Esophagus squamous epithelium (tissue), 5 donors: ENCODE measurements around the gene IARS2. TPM values are rescaled to one million over a fixed set of nuclear protein-coding genes. Genes with fewer than 3 reads are reported as not detected.

Source experiments
- DNase-seq: peaks from one replicate; lab custom pipeline; 2025; lab: John Stamatoyannopoulos, UW
- H3K27ac ChIP-seq, 4 donors: fragments of 200-600 bp; sonication (generic); one replicate each; pipeline ENCODE4 v1.5.1; 2016 to 2019; ENCODE audit warnings: mild to moderate bottlenecking in 1 of 4
- H3K27me3 ChIP-seq, 4 donors: fragments of 200-600 bp; sonication (generic); 1 replicate in 3 of 4; 2 replicates in 1 of 4; pipeline versions ENCODE4 v1.5.1 to v1.6.0; 2017 to 2021; ENCODE audit warnings: antibody characterized with exemption in 1 of 4
- H3K36me3 ChIP-seq, 3 donors: fragments of 200-600 bp; sonication (generic); one replicate each; pipeline ENCODE4 v1.5.1; 2016 to 2019
- H3K4me1 ChIP-seq, 3 donors: fragments of 200-600 bp; sonication (generic); one replicate each; pipeline ENCODE4 v1.5.1; 2017 to 2019
- H3K4me3 ChIP-seq, 4 donors: fragments of 200-600 bp; sonication (generic); 1 replicate in 3 of 4; 2 replicates in 1 of 4; pipeline ENCODE4 v1.5.1; 2016 to 2019; ENCODE audit warnings: mild to moderate bottlenecking in 2 of 4, moderate library complexity in 1 of 4
- H3K9me3 ChIP-seq, 3 donors: fragments of 200-600 bp; sonication (generic); one replicate each; pipeline ENCODE4 v1.5.1; 2016 to 2019
- CTCF ChIP-seq, 6 experiments: fragments of 450-650 bp in 4 of 6; fragments of 200-600 bp in 2 of 6; sonication (generic) in 2 of 6; IDR thresholded peaks; one replicate each; pipeline ENCODE4 v1.5.1; 2016 to 2019; ENCODE audit warnings: antibody characterized with exemption in 6 of 6, mild to moderate bottlenecking in 4 of 6, moderate library complexity in 4 of 6
- POLR2A ChIP-seq, 4 donors: fragments of 450-650 bp; IDR thresholded peaks; one replicate each; pipeline ENCODE4 v1.6.1; 2017; ENCODE audit warnings: antibody characterized with exemption in 4 of 4, mild to moderate bottlenecking in 4 of 4, moderate library complexity in 3 of 4
- intact Hi-C: fragments of 100-400 bp; cut with DNase I; formaldehyde crosslinking; loops from one replicate; pipeline ENCODE4 v1.15.0; 2022
- small RNA-seq, 4 donors: library from RNA; depleted of rRNA; stranded (forward); fragments of <200 nt; gene quantifications; one replicate each; pipeline ENCODE3, GENCODE V24; 2016
- total RNA-seq, 4 donors: library from RNA; depleted of rRNA; stranded (reverse); fragments of >200 nt; gene quantifications; one replicate each; pipeline ENCODE4 v1.1.0, GENCODE V29; 2016
- donor health status: DM: yes; HTN: yes; CAD: no.

IARS2 gene
- total RNA-seq, 4 donors from 2014 or later: 43.6 to 85.1 (median 61.7) TPM

DNA sequence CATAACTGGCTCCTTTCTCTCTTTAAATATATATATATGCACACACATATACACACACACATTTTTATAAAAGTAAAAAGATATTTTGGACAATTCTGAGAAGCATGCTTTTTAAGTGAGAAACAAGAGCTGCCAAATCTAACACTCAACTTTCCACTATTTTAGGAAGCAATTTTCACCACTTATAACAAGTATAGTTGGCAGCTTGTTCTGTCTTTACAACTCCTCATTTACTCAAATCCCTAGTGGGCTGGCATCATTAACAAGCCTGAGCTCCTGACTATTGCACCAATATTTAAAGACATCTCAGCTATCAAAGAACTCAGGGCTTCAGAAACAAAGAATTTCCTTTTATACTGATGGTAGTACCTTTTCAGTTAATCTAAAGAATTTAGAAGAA, 101.8 kb downstream of the IARS2 start:
- Histone ChIP-seq H3K27ac (no peak overlapping the region), H3K9me3 (no peaks in the 10 kb centered on the region), H3K36me3 (peaks cover 3 to 100% (median 7%) of the 10 kb centered on the region in 3 donors), H3K27me3 (no peaks in the 10 kb centered on the region), H3K4me1 (no peaks in the 10 kb centered on the region), H3K4me3 (no peak overlapping the region)
- intact Hi-C loops: no loop called here
- no peak for DNase-seq
- no peak for TF ChIP-seq CTCF (IDR thresholded peaks at IDR 0.05)
- TF ChIP-seq POLR2A (IDR thresholded peaks at IDR 0.05): no peak

Small RNA genes lying within 50 kb of the gene (small RNA-seq; reads per million reads assigned to genes)
- gene MIR194-1: 0 to 1.3 (median 0.26) reads per million in 4 donors
- 0.57 to 7.3 (median 1.3) reads per million in 4 donors for gene MIR215

Other genes with a start within 250 kb of the IARS2 start
- not detected for gene SLC30A10, start 165.6 kb upstream of the IARS2 start, total RNA-seq
- gene EPRS1, start 47.6 kb upstream of the IARS2 start, total RNA-seq: 10 to 100 TPM; 31.6 to 69.8 (median 51.9) TPM
- gene BPNT1, start 4.3 kb upstream of the IARS2 start, total RNA-seq: 10 to 100 TPM; 18.1 to 37.3 (median 23.3) TPM
- 10 to 100 TPM; 13.8 to 28.0 (median 20.4) TPM for gene RAB3GAP2, start 178.3 kb downstream of the IARS2 start, total RNA-seq